ENCODE measurements around the gene YPEL3.

- no peak for TF ChIP-seq NFRKB (IDR thresholded peaks at IDR 0.05)
- TF ChIP-seq FOXM1 (IDR thresholded peaks at IDR 0.05; ENCODE audit: borderline replicate concordance), result no peak
- TF ChIP-seq ELF4 (IDR thresholded peaks at IDR 0.05), result no peak
- TF ChIP-seq FOXK2 (IDR thresholded peaks at IDR 0.05), result no peak
- TF ChIP-seq CTBP1 (IDR thresholded peaks at IDR 0.05; ENCODE audit: borderline replicate concordance), result no peak
- TF ChIP-seq FOXA1 (IDR thresholded peaks at IDR 0.05), result no peak
These were observed 26.7 kb upstream of the YPEL3 start for GRCh38 chr16:30122604-30123160.

Measured in HEK293T (cell line).